Suprapubic skin (tissue), 3 donors: ENCODE results near the gene GJA3.

Experiments used
- CTCF ChIP-seq, 2 donors: fragments of 200-600 bp in 1 of 2; fragments of 450-650 bp in 1 of 2; sonication (generic) in 1 of 2; IDR thresholded peaks; one replicate each; pipeline ENCODE4 v1.5.1; 2016 to 2019; ENCODE audit warnings: antibody characterized with exemption in 2 of 2, mild to moderate bottlenecking in 1 of 2, moderate library complexity in 1 of 2
- POLR2AphosphoS5 ChIP-seq, 3 donors: sonication (generic); formaldehyde crosslinking; IDR thresholded peaks; one replicate each; pipeline ENCODE4 v1.6.1; 2017; ENCODE audit warnings: antibody characterized with exemption in 3 of 3

- TF ChIP-seq CTCF (IDR thresholded peaks at IDR 0.05) (no peak), POLR2AphosphoS5 (IDR thresholded peaks at IDR 0.05) (no peak)
These were observed 46.7 kb downstream of the GJA3 start for GRCh38 chr13:20114066-20114610.
